DND-41 (cell line): ENCODE data around the gene GDPD1.

Experiments used
- ATAC-seq: fragments of 200-7000 bp; cut with Tn5 transposase; 3 replicates; pipeline ENCODE4 v1.9.1; 2021; ENCODE audit warnings: low read depth; ENCODE audit not compliant: insufficient read depth
- DNase-seq: peaks from one replicate; pipeline ENCODE4 v3.0.0-alpha.2; 2020
- H2AFZ ChIP-seq: 2 replicates; pipeline ENCODE4 v1.6.0; 2012; ENCODE audit warnings: low read depth, low read length
- H3K27ac ChIP-seq: 2 replicates; pipeline ENCODE4 v1.5.1; 2012; ENCODE audit warnings: low read length, inconsistent platforms
- H3K27me3 ChIP-seq: fragments of 200-600 bp; sonication (generic); 2 replicates; pipeline ENCODE4 v1.6.0; 2012; ENCODE audit warnings: low read length, mild to moderate bottlenecking, inconsistent platforms; ENCODE audit not compliant: insufficient read depth, poor library complexity
- H3K36me3 ChIP-seq: 2 replicates; pipeline ENCODE4 v1.5.1; 2012; ENCODE audit warnings: low read length, inconsistent platforms; ENCODE audit not compliant: insufficient read depth
- H3K4me1 ChIP-seq: 2 replicates; pipeline ENCODE4 v1.5.1; 2012; ENCODE audit warnings: mild to moderate bottlenecking, low read length; ENCODE audit not compliant: insufficient read depth
- H3K4me2 ChIP-seq: 2 replicates; pipeline ENCODE4 v1.6.0; 2012; ENCODE audit warnings: mild to moderate bottlenecking, moderate library complexity, low read length, inconsistent platforms; ENCODE audit not compliant: insufficient read depth
- H3K4me3 ChIP-seq, 2 experiments: fragments of 200-600 bp in 1 of 2; shearing (Covaris generic) in 1 of 2; 2 replicates each; pipeline ENCODE4 v1.5.1; 2012 to 2016; ENCODE audit warnings: inconsistent platforms in 2 of 2, low read length in 2 of 2, mild to moderate bottlenecking in 2 of 2, low read depth in 1 of 2, moderate library complexity in 1 of 2
- H3K79me2 ChIP-seq: 2 replicates; pipeline ENCODE4 v1.6.0; 2012; ENCODE audit warnings: low read length, inconsistent platforms; ENCODE audit not compliant: insufficient read depth
- H3K9ac ChIP-seq: 2 replicates; pipeline ENCODE4 v1.6.0; 2012; ENCODE audit warnings: low read depth, mild to moderate bottlenecking, inconsistent platforms, low read length, moderate library complexity
- H3K9me3 ChIP-seq: 2 replicates; pipeline ENCODE4 v1.5.1; 2012; ENCODE audit warnings: low read length, moderate library complexity, mild to moderate bottlenecking, inconsistent platforms; ENCODE audit not compliant: insufficient read depth, severe bottlenecking
- H4K20me1 ChIP-seq: 2 replicates; pipeline ENCODE4 v1.6.0; 2012; ENCODE audit warnings: low read length; ENCODE audit not compliant: insufficient read depth
- EZH2 ChIP-seq: IDR thresholded peaks from 3 replicates; pipeline ENCODE4 v1.6.1; 2012; ENCODE audit warnings: borderline replicate concordance, low read depth, mild to moderate bottlenecking, moderate library complexity, low read length, inconsistent platforms; ENCODE audit not compliant: severe bottlenecking
- TF ChIP-seq, protein P1 (sequence below): IDR thresholded peaks from 2 replicates; pipeline ENCODE4 v1.5.1; 2012; ENCODE audit warnings: borderline replicate concordance, low read length, moderate library complexity, mild to moderate bottlenecking; ENCODE audit not compliant: poor library complexity, severe bottlenecking; ENCODE audit errors: extremely low read depth

Gene GDPD1

GRCh38 chr17:59267776-59268175 is 47.5 kb downstream of the GDPD1 start:
- H3K27ac ChIP-seq: no peak overlapping the region
- H3K4me1 ChIP-seq: no peaks in the 10 kb centered on the region
- H2AFZ ChIP-seq: no peak overlapping the region
- no peaks in the 10 kb centered on the region for H3K36me3 ChIP-seq
- H3K79me2 ChIP-seq: no peaks in the 10 kb centered on the region
- ATAC-seq (no peak), DNase-seq (no peak)
- H3K9me3 ChIP-seq: no peaks in the 10 kb centered on the region
- no peaks in the 10 kb centered on the region for H3K27me3 ChIP-seq
- no peak overlapping the region for H3K9ac ChIP-seq
- H4K20me1 ChIP-seq: no peaks in the 10 kb centered on the region
- TF ChIP-seq, protein P1, sequence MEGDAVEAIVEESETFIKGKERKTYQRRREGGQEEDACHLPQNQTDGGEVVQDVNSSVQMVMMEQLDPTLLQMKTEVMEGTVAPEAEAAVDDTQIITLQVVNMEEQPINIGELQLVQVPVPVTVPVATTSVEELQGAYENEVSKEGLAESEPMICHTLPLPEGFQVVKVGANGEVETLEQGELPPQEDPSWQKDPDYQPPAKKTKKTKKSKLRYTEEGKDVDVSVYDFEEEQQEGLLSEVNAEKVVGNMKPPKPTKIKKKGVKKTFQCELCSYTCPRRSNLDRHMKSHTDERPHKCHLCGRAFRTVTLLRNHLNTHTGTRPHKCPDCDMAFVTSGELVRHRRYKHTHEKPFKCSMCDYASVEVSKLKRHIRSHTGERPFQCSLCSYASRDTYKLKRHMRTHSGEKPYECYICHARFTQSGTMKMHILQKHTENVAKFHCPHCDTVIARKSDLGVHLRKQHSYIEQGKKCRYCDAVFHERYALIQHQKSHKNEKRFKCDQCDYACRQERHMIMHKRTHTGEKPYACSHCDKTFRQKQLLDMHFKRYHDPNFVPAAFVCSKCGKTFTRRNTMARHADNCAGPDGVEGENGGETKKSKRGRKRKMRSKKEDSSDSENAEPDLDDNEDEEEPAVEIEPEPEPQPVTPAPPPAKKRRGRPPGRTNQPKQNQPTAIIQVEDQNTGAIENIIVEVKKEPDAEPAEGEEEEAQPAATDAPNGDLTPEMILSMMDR: no peak
- no peak for TF ChIP-seq EZH2
- no peak overlapping the region for H3K4me2 ChIP-seq
- no peak overlapping the region for H3K4me3 ChIP-seq

DNA sequence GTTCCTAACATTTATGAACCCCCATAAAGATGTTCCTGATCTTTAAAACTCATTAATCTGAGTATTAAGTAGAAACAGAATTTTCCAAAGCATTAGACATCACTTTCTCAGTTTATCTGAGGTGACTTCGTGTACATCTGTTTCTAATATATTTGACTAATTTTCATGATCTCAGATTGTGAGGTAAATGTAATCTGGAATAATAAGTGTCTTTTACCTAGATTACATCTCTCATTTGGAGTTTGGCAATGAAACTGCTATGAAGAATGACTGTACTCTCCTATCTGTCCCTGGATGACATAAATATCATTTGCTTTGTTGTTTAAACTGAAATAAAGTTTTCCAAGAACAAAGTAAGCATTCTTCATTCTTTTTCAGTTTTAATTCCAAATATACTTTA is 55.3 kb downstream of the GDPD1 start:
- Histone ChIP-seq H3K9me3 (no peaks in the 10 kb centered on the region), H3K27me3 (no peaks in the 10 kb centered on the region), H3K4me2 (no peak overlapping the region), H2AFZ (no peak overlapping the region), H3K79me2 (no peaks in the 10 kb centered on the region), H3K4me3 (no peak overlapping the region), H3K36me3 (no peaks in the 10 kb centered on the region), H3K27ac (no peak overlapping the region), H3K9ac (no peak overlapping the region), H3K4me1 (no peaks in the 10 kb centered on the region), H4K20me1 (no peaks in the 10 kb centered on the region)
- TF ChIP-seq, protein P1: no peak
- no peak for TF ChIP-seq EZH2
- DNase-seq (no peak), ATAC-seq (no peak)

GRCh38 chr17:59277031-59277430 is 56.7 kb downstream of the GDPD1 start:
- H3K79me2 ChIP-seq: no peaks in the 10 kb centered on the region
- no peak overlapping the region for H3K9ac ChIP-seq
- no peaks in the 10 kb centered on the region for H3K36me3 ChIP-seq
- no peak overlapping the region for H3K4me3 ChIP-seq
- DNase-seq (no peak), ATAC-seq (no peak)
- no peaks in the 10 kb centered on the region for H3K27me3 ChIP-seq
- no peaks in the 10 kb centered on the region for H4K20me1 ChIP-seq
- no peak for TF ChIP-seq EZH2
- TF ChIP-seq, protein P1: no peak
- H2AFZ ChIP-seq: no peak overlapping the region
- no peak overlapping the region for H3K27ac ChIP-seq
- no peaks in the 10 kb centered on the region for H3K9me3 ChIP-seq
- no peak overlapping the region for H3K4me2 ChIP-seq
- no peaks in the 10 kb centered on the region for H3K4me1 ChIP-seq

- Histone ChIP-seq H4K20me1 (no peaks in the 10 kb centered on the region), H3K4me2 (no peak overlapping the region), H3K36me3 (no peaks in the 10 kb centered on the region), H3K27me3 (no peaks in the 10 kb centered on the region), H3K9ac (no peak overlapping the region), H2AFZ (no peak overlapping the region), H3K4me1 (no peaks in the 10 kb centered on the region), H3K4me3 (no peak overlapping the region), H3K79me2 (no peaks in the 10 kb centered on the region), H3K9me3 (no peaks in the 10 kb centered on the region), H3K27ac (no peak overlapping the region)
- TF ChIP-seq EZH2: no peak
- TF ChIP-seq, protein P1: no peak
- DNase-seq (no peak), ATAC-seq (no peak)
Observed at GRCh38 chr17:59278406-59278805, 58.1 kb downstream of the GDPD1 start.
